HFF-Myc (cell line): Measurements from ENCODE around the gene RAB27A.
"Not testable (repeated sequence)": the region's sequence is repeated elsewhere in the genome, so short reads cannot be mapped to it uniquely, and the experiment has no call there.

ENCODE experiments used
- DNase-seq: peaks from one replicate; pipeline ENCODE4 v3.0.0-alpha.2; 2011; ENCODE audit warnings: low read depth; ENCODE audit errors: extremely low read depth
- H3K4me3 ChIP-seq: replicated peaks from 2 replicates; pipeline ENCODE4 v1.5.1; 2011; ENCODE audit warnings: low read depth, mild to moderate bottlenecking, control low read depth, low read length
- TF ChIP-seq, protein P1 (sequence below): IDR thresholded peaks from 2 replicates; pipeline ENCODE4 v1.5.1; 2012; ENCODE audit warnings: mild to moderate bottlenecking, low read depth, low read length, control low read depth; ENCODE audit errors: missing control alignments

RAB27A gene

DNA sequence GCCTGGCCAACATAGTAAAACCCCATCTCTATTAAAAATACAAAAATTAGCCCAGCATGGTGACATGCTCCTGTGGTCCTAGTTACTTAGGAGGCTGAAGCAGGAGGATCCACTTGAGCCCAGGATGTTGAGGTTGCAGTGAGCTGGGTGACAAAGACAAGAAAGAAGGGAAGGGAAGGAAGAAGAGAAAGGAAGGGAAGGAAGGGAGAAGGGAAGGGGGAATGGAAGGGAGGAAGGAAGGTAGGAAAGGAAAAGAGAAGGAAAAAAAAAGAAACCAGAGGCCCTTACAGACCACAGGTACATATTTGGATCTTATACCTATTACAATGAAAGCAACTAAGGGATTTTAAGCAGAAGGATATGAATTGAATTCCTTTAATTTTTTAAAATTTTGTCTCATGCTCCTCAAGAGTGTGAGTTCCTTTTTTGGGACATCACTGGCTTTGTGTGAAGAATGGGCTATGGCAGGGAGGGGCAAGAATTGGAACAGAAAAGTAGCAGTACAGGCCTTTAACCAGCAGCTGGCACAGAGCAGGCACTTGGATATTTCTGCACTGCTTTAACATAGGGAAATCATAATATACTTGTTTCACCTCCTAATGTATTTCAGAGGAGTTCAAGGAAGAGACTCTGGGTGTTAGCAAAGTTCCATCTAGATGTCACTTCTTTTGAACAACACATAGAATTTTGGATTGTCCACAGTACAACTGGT, 7.9 kb downstream of the RAB27A start:
- no peak for DNase-seq
- no peak overlapping the region for H3K4me3 ChIP-seq
- TF ChIP-seq, protein P1, sequence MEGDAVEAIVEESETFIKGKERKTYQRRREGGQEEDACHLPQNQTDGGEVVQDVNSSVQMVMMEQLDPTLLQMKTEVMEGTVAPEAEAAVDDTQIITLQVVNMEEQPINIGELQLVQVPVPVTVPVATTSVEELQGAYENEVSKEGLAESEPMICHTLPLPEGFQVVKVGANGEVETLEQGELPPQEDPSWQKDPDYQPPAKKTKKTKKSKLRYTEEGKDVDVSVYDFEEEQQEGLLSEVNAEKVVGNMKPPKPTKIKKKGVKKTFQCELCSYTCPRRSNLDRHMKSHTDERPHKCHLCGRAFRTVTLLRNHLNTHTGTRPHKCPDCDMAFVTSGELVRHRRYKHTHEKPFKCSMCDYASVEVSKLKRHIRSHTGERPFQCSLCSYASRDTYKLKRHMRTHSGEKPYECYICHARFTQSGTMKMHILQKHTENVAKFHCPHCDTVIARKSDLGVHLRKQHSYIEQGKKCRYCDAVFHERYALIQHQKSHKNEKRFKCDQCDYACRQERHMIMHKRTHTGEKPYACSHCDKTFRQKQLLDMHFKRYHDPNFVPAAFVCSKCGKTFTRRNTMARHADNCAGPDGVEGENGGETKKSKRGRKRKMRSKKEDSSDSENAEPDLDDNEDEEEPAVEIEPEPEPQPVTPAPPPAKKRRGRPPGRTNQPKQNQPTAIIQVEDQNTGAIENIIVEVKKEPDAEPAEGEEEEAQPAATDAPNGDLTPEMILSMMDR = no peak

DNA sequence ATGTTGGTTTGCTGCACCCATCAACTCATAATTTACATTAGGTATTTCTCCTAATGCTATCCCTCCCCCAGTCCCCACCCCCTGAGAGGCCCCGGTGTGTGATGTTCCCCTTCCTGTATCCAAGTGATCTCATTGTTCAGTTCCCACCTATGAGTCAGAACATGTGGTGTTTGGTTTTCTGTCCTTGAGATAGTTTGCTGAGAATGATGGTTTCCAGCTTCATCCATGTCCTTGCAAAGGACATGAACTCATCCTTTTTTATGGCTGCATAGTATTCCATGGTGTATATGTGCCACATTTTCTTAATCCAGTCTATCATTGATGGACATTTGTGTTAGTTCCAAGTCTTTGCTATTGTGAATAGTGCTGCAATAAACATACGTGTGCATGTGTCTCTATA, 9.0 kb downstream of the RAB27A start:
- H3K4me3 ChIP-seq, DNase-seq: not testable (repeated sequence)

DNA sequence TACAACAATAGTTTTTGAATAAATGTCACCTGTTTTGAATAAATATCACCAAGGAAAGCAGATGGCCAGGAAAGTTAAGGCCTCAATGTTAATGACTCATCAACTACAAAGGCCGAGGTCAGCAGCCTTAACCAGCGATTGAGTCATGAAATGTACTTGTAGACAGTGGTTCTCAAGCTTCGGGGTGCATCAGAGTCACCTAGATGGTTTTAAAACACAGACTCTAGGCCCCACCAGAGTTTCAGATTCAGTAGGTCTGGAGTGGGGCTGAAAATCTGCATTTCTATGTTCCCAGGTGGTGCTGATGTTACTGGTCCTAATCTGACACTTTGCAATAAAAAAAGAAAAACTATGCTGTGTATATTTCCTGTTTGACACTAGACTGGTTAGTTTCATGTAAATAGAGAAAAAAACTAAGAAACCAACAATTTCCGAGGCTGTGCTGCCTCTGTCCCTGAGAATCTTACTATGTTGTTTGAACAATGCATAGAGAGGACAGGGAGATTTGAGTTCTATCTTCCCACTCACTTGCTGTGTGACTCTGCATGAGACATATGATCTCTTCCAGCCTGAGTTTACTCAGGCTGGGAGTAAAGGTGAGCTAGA, 9.8 kb downstream of the RAB27A start:
- TF ChIP-seq, protein P1 = no peak
- H3K4me3 ChIP-seq = no peak overlapping the region
- DNase-seq = peak; percentile 89

DNA sequence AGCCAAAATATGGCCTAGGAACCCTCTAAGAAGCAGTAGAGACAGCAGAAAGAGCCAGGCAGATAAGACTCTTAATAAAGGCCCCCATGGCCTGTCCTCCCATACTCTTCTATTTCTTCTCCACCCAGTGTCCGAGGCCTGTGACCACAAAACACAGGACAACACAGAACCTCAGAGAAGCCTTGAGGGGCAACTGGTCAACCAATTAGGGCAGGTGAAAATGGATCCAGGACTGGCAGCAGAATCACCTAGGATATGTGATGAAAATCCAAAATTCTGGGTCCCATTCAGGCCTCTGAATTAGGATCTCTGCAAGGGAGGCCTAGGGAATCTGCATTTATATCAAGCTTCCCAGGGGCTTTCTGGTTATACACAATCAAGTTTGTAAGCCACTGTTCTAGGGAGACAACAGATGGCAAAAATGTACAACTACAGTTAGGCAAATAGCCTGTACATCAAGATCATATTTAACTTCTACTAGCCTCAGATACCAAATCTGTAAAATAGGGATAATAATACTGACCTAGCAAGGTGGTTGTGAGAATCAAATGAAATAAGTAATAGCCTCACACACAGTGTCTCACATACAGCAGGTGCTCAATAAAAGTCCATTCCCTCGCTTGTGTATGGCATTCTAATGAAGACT, 10.4 kb downstream of the RAB27A start:
- no peak for DNase-seq
- TF ChIP-seq, protein P1 = no peak
- no peak overlapping the region for H3K4me3 ChIP-seq

DNA sequence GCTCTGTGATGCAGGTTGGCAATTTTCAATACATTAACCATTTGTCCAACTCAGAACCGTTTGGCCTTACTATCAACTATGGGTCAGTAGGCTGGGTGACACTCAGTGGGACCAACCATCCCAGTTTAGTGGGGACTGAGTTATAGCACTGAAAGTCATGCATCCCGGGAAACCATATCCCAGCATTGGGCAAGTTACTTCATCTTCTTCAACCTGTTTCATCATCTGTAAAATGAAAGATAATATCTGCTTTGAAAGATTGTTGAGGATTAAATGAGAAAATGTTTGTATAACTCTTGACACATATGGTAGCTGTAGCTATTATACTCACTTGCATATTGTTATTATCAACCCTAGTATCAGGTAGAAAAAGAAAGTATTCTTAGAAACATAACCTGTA, 11.9 kb downstream of the RAB27A start:
- no peak overlapping the region for H3K4me3 ChIP-seq
- DNase-seq = no peak
- TF ChIP-seq, protein P1 = no peak

DNA sequence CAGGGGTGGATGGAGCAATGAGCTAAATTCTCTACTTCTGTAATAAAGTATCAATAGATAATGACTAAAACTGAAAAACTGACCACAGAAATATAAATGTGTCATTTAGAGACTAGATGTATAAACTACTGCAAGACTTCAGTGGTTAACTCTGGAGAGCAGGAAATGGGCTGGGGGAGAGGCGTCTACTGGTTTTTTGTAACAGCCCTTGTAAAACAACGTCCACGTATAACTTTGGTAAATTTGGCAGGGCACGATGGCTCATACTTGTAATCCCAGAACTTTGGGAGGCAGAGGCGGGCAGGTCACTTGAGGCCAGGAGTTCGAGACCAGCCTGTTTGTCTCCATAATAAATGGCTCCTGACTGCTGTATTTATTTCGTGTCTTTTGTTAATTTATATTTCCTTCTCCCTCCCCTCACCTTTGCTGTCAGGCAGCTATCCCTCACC, 12.5 kb downstream of the RAB27A start:
- TF ChIP-seq, protein P1 = no peak
- DNase-seq = no peak

DNA sequence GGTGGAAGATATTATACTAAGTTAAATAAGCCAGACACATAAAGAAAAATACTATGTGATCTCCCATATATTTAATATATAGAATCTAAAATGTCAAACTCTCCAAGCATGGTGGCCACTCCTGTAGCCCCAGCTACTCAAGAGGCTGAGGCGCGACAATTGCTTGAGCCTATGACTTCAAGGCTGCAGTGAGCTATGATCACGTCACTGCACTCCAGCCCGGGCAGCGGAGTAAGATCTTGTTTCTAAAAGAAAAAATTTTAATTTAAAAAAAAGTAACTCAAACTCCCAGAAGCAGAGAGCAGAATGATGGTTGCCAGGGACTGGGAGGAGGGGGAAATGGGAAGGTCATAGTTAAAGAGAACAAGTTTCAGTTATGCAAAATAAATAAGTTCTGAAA, 13.3 kb downstream of the RAB27A start:
- H3K4me3 ChIP-seq = no peak overlapping the region
- DNase-seq = no peak
- TF ChIP-seq, protein P1 = no peak

More for the DNA sequence above, 12.5 kb downstream of the RAB27A start:
- H3K4me3 ChIP-seq = no peak overlapping the region
